ENCODE data around the gene PTH. TPM values are rescaled to one million over a fixed set of nuclear protein-coding genes. Genes with fewer than 3 reads are reported as not detected.

The PTH gene
- total RNA-seq, result not detected
- long read RNA-seq, donor 1, partial matches to known transcripts, result 0 of 1 reads
- long read RNA-seq, donor 1, other reads (novel, unspliced or antisense), result 1 of 1 reads
- long read RNA-seq, donor 2, result 0 reads

GRCh38 chr11:13495929-13496328 is at the start of gene PTH:
Gene PTH (minus strand): TSS chr11:13495997. CDS start chr11:13492855, 3,142 bp downstream.
- DNase-seq (ENCODE audit: low spot score), result no peak
- intact Hi-C loops (cut with DNase I), result no loop called here

- intact Hi-C loops (cut with DNase I), result no loop called here
- no peak for DNase-seq (ENCODE audit: low spot score)
Measured at GRCh38 chr11:13538044-13538443, 42.2 kb upstream of the PTH start.

GRCh38 chr11:13535819-13536218 is 40.0 kb upstream of the PTH start:
- intact Hi-C loops (cut with DNase I), result no loop called here
- no peak for DNase-seq (ENCODE audit: low spot score)

- no peak for DNase-seq (ENCODE audit: low spot score)
- intact Hi-C loops (cut with DNase I), result no loop called here
Measured at GRCh38 chr11:13534358-13534757, 38.6 kb upstream of the PTH start.

GRCh38 chr11:13525257-13525656 is 29.5 kb upstream of the PTH start:
- intact Hi-C loops (cut with DNase I), result no loop called here
- DNase-seq (ENCODE audit: low spot score), result no peak

GRCh38 chr11:13503393-13503792 is 7.6 kb upstream of the PTH start:
- DNase-seq (ENCODE audit: low spot score), result no peak

GRCh38 chr11:13502492-13502891 is 6.7 kb upstream of the PTH start:
- no peak for DNase-seq (ENCODE audit: low spot score)
- intact Hi-C loops (cut with DNase I), result no loop called here

More at GRCh38 chr11:13503393-13503792, 7.6 kb upstream of the PTH start:
- intact Hi-C loops (cut with DNase I), result no loop called here

GRCh38 chr11:13494051-13494450 is 1.7 kb downstream of the PTH start:
- intact Hi-C loops (cut with DNase I), result no loop called here

GRCh38 chr11:13487661-13488030 is 8.2 kb downstream of the PTH start:
- intact Hi-C loops (cut with DNase I), result no loop called here
- DNase-seq (ENCODE audit: low spot score), result no peak

More at GRCh38 chr11:13494051-13494450, 1.7 kb downstream of the PTH start:
- DNase-seq (ENCODE audit: low spot score), result no peak

GRCh38 chr11:13486926-13487660 is 8.7 kb downstream of the PTH start:
- DNase-seq (ENCODE audit: low spot score), result peak; percentile 88

GRCh38 chr11:13480198-13480597 is 15.6 kb downstream of the PTH start:
- intact Hi-C loops (cut with DNase I), result no loop called here
- no peak for DNase-seq (ENCODE audit: low spot score)

More at GRCh38 chr11:13486926-13487660, 8.7 kb downstream of the PTH start:
- intact Hi-C loops (cut with DNase I), result no loop called here

- DNase-seq (ENCODE audit: low spot score), result no peak
- intact Hi-C loops (cut with DNase I), result no loop called here
Measured at GRCh38 chr11:13479688-13480087, 16.1 kb downstream of the PTH start.

- intact Hi-C loops (cut with DNase I), result no loop called here
- no peak for DNase-seq (ENCODE audit: low spot score)
Measured at GRCh38 chr11:13475091-13475490, 20.7 kb downstream of the PTH start.

GRCh38 chr11:13473013-13473722 is 22.6 kb downstream of the PTH start:
- no peak for DNase-seq (ENCODE audit: low spot score)
- intact Hi-C loops (cut with DNase I), result no loop called here

GRCh38 chr11:13468750-13469149 is 27.0 kb downstream of the PTH start:
- DNase-seq (ENCODE audit: low spot score), result no peak
- intact Hi-C loops (cut with DNase I), result no loop called here

- no peak for DNase-seq (ENCODE audit: low spot score)
- intact Hi-C loops (cut with DNase I), result no loop called here
Measured at GRCh38 chr11:13465909-13466371, 29.9 kb downstream of the PTH start.

- intact Hi-C loops (cut with DNase I), result no loop called here
- no peak for DNase-seq (ENCODE audit: low spot score)
Measured at GRCh38 chr11:13463779-13464290, 32.0 kb downstream of the PTH start.

- DNase-seq (ENCODE audit: low spot score), result peak; percentile 97
- intact Hi-C loops (cut with DNase I), result no loop called here
Measured at GRCh38 chr11:13462901-13463778, 32.7 kb downstream of the PTH start, which contains the start of gene BTBD10. Gene BTBD10 (minus strand): TSS chr11:13463222. CDS start chr11:13445124, 18,098 bp downstream.

- intact Hi-C loops (cut with DNase I), result no loop called here
- DNase-seq (ENCODE audit: low spot score), result peak; percentile 86
Measured at GRCh38 chr11:13462311-13462900, 33.4 kb downstream of the PTH start.
